MM.1S (cell line): ENCODE data around the gene IGFBP4.

Experiments
- DNase-seq: peaks from one replicate; pipeline ENCODE4 v3.0.0-alpha.2; 2015
- H2AFZ ChIP-seq: fragments of 300-600 bp; sonication (generic); 2 replicates; pipeline ENCODE4 v1.6.0; 2016; ENCODE audit warnings: antibody characterized with exemption, low read length
- H3F3A ChIP-seq: fragments of 300-600 bp; sonication (generic); 2 replicates; pipeline ENCODE4 v1.6.1; 2016; ENCODE audit warnings: mild to moderate bottlenecking, antibody characterized with exemption, low read length, moderate library complexity, mixed read lengths; ENCODE audit not compliant: insufficient read depth
- H3K27ac ChIP-seq: fragments of 300-600 bp; sonication (generic); 2 replicates; pipeline ENCODE4 v1.5.1; 2016; ENCODE audit warnings: mild to moderate bottlenecking, low read length
- H3K27me3 ChIP-seq: fragments of 300-600 bp; sonication (generic); replicated peaks from 2 replicates; pipeline ENCODE4 v1.6.0; 2016; ENCODE audit warnings: low read length; ENCODE audit not compliant: insufficient read depth
- H3K36me3 ChIP-seq: fragments of 300-600 bp; sonication (generic); replicated peaks from 2 replicates; pipeline ENCODE4 v1.6.1; 2016; ENCODE audit warnings: mild to moderate bottlenecking, low read length, mixed read lengths; ENCODE audit not compliant: insufficient read depth
- H3K4me1 ChIP-seq: fragments of 300-600 bp; sonication (generic); 2 replicates; pipeline ENCODE4 v1.6.1; 2016; ENCODE audit warnings: low read length, mixed read lengths
- H3K4me2 ChIP-seq: fragments of 300-600 bp; sonication (generic); 2 replicates; pipeline ENCODE4 v1.6.0; 2016; ENCODE audit warnings: low read depth, low read length
- H3K4me3 ChIP-seq: fragments of 300-600 bp; sonication (generic); 2 replicates; pipeline ENCODE4 v1.5.1; 2016; ENCODE audit warnings: low read length, mixed read lengths
- H3K79me2 ChIP-seq: fragments of 300-600 bp; sonication (generic); 2 replicates; pipeline ENCODE4 v1.6.1; 2016; ENCODE audit warnings: mixed run types, low read length, mixed read lengths
- H3K9ac ChIP-seq: fragments of 300-600 bp; sonication (generic); 2 replicates; pipeline ENCODE4 v1.6.1; 2016; ENCODE audit warnings: low read length, mixed read lengths
- H3K9me2 ChIP-seq: fragments of 300-600 bp; sonication (generic); replicated peaks from 2 replicates; pipeline ENCODE4 v1.6.1; 2016; ENCODE audit warnings: mild to moderate bottlenecking, low read length, mixed read lengths; ENCODE audit not compliant: insufficient read depth
- H3K9me3 ChIP-seq: fragments of 300-600 bp; sonication (generic); replicated peaks from 2 replicates; pipeline ENCODE4 v1.6.1; 2016; ENCODE audit warnings: mild to moderate bottlenecking, low read length, mixed read lengths; ENCODE audit not compliant: insufficient read depth
- H4K20me1 ChIP-seq: fragments of 300-600 bp; sonication (generic); 2 replicates; pipeline ENCODE4 v1.6.1; 2016; ENCODE audit warnings: mild to moderate bottlenecking, low read length, moderate library complexity, mixed read lengths; ENCODE audit not compliant: insufficient read depth
- EZH2 ChIP-seq: fragments of 300-600 bp; sonication (generic); optimal IDR thresholded peaks from 2 replicates; pipeline ENCODE3; 2017; ENCODE audit warnings: low read depth, mild to moderate bottlenecking, antibody characterized with exemption, low read length, mixed read lengths
- EZH2phosphoT487 ChIP-seq: fragments of 300-600 bp; sonication (generic); IDR thresholded peaks from 2 replicates; pipeline ENCODE4 v1.6.1; 2018; ENCODE audit warnings: antibody characterized with exemption, low read length
- TF ChIP-seq, protein P1 (sequence below): fragments of 300-600 bp; sonication (generic); IDR thresholded peaks from 2 replicates; pipeline ENCODE4 v1.5.1; 2016; ENCODE audit warnings: antibody characterized with exemption, low read length, mixed read lengths

Gene IGFBP4

DNA sequence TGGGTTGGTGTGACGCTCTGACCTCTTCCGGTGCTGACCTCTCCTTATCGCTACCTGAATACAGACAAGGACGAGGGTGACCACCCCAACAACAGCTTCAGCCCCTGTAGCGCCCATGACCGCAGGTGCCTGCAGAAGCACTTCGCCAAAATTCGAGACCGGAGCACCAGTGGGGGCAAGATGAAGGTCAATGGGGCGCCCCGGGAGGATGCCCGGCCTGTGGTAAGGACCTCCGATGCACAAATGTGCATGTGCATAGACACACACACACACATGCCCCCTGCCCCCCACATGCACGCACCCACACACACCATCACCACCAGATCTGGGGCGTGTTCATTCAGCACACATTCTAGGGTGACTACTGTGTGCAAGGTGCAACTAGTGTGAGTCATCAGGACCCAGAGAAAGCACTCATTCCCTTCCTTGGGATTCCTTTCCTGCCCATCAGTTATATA is 9.7 kb downstream of the IGFBP4 start:
- no peak overlapping the region for H3K9ac ChIP-seq
- H2AFZ ChIP-seq: no peak overlapping the region
- H3K4me3 ChIP-seq: no peak overlapping the region
- no peak for DNase-seq
- H4K20me1 ChIP-seq: no peaks in the 10 kb centered on the region; the same call in 1 of the 2 replicates
- no peaks in the 10 kb centered on the region for H3F3A ChIP-seq
- no peak overlapping the region for H3K27ac ChIP-seq
- no peak for TF ChIP-seq EZH2phosphoT487
- TF ChIP-seq, protein P1, sequence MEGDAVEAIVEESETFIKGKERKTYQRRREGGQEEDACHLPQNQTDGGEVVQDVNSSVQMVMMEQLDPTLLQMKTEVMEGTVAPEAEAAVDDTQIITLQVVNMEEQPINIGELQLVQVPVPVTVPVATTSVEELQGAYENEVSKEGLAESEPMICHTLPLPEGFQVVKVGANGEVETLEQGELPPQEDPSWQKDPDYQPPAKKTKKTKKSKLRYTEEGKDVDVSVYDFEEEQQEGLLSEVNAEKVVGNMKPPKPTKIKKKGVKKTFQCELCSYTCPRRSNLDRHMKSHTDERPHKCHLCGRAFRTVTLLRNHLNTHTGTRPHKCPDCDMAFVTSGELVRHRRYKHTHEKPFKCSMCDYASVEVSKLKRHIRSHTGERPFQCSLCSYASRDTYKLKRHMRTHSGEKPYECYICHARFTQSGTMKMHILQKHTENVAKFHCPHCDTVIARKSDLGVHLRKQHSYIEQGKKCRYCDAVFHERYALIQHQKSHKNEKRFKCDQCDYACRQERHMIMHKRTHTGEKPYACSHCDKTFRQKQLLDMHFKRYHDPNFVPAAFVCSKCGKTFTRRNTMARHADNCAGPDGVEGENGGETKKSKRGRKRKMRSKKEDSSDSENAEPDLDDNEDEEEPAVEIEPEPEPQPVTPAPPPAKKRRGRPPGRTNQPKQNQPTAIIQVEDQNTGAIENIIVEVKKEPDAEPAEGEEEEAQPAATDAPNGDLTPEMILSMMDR: no peak
- TF ChIP-seq EZH2: no peak
- no peaks in the 10 kb centered on the region for H3K9me3 ChIP-seq
- H3K4me2 ChIP-seq: no peak overlapping the region
- no peaks in the 10 kb centered on the region for H3K79me2 ChIP-seq
- peaks cover 92% of the 10 kb centered on the region for H3K27me3 ChIP-seq
- H3K4me1 ChIP-seq: no peaks in the 10 kb centered on the region
- H3K9me2 ChIP-seq: no peaks in the 10 kb centered on the region
- H3K36me3 ChIP-seq: no peaks in the 10 kb centered on the region

DNA sequence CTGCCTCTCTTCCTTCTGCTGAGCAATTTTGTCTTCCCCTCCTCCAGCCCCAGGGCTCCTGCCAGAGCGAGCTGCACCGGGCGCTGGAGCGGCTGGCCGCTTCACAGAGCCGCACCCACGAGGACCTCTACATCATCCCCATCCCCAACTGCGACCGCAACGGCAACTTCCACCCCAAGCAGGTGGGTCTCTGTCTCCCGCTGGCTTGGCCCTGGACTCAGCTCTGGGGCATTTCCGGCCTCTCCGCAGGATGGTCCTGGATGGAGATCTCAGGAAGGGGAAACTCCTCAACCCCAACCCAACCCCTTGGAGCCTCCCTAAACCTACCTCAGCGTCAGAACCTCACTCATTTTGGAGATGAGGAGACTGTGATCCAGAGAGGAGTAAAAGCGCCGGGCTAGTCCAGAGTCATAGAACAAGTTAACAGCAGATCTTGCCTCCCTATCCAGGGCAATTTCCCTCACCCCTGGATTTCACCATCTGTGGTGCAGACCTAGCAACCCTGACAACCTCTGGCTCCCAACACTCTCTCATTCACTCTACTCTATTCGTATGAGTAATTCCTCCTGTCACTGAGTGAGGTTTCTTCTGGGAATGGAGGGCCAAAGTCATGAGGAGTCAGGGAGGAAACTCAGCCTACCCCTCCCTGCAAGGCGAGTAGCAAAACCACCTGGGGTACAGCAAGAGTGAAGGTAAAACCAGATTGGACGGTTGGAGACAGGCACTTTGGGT is 10.8 kb downstream of the IGFBP4 start:
- no peaks in the 10 kb centered on the region for H3K4me1 ChIP-seq
- no peak overlapping the region for H3K9ac ChIP-seq
- DNase-seq: no peak
- no peaks in the 10 kb centered on the region for H3F3A ChIP-seq
- H4K20me1 ChIP-seq: no peaks in the 10 kb centered on the region
- TF ChIP-seq EZH2: no peak
- peaks cover 87% of the 10 kb centered on the region for H3K27me3 ChIP-seq
- H3K9me3 ChIP-seq: no peaks in the 10 kb centered on the region
- no peak overlapping the region for H3K4me3 ChIP-seq
- H3K27ac ChIP-seq: no peak overlapping the region
- H3K9me2 ChIP-seq: no peaks in the 10 kb centered on the region
- no peak overlapping the region for H2AFZ ChIP-seq
- H3K36me3 ChIP-seq: no peaks in the 10 kb centered on the region
- no peak overlapping the region for H3K4me2 ChIP-seq
- no peaks in the 10 kb centered on the region for H3K79me2 ChIP-seq

GRCh38 chr17:40454613-40454995 is 11.4 kb downstream of the IGFBP4 start:
- H3K36me3 ChIP-seq: no peaks in the 10 kb centered on the region
- no peak overlapping the region for H3K27ac ChIP-seq
- no peak overlapping the region for H3K4me2 ChIP-seq
- no peak overlapping the region for H3K4me3 ChIP-seq
- TF ChIP-seq, protein P1: no peak
- TF ChIP-seq EZH2phosphoT487 (no peak), EZH2 (no peak)
- H3K27me3 ChIP-seq: peaks cover 87% of the 10 kb centered on the region
- H3K9me3 ChIP-seq: no peaks in the 10 kb centered on the region
- H4K20me1 ChIP-seq: no peaks in the 10 kb centered on the region
- DNase-seq: no peak
- H3K9ac ChIP-seq: no peak overlapping the region
- H3K79me2 ChIP-seq: no peaks in the 10 kb centered on the region
- no peak overlapping the region for H2AFZ ChIP-seq
- H3K9me2 ChIP-seq: no peaks in the 10 kb centered on the region
- H3K4me1 ChIP-seq: no peaks in the 10 kb centered on the region
- H3F3A ChIP-seq: no peaks in the 10 kb centered on the region

DNA sequence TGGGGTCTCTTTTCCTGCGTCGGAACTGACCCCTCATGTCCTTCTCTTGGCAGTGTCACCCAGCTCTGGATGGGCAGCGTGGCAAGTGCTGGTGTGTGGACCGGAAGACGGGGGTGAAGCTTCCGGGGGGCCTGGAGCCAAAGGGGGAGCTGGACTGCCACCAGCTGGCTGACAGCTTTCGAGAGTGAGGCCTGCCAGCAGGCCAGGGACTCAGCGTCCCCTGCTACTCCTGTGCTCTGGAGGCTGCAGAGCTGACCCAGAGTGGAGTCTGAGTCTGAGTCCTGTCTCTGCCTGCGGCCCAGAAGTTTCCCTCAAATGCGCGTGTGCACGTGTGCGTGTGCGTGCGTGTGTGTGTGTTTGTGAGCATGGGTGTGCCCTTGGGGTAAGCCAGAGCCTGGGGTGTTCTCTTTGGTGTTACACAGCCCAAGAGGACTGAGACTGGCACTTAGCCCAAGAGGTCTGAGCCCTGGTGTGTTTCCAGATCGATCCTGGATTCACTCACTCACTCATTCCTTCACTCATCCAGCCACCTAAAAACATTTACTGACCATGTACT is 13.2 kb downstream of the IGFBP4 start:
- Histone ChIP-seq H3K79me2 (no peaks in the 10 kb centered on the region), H4K20me1 (no peaks in the 10 kb centered on the region), H3K9me3 (no peaks in the 10 kb centered on the region), H3K4me2 (no peak overlapping the region), H2AFZ (no peak overlapping the region), H3K9me2 (no peaks in the 10 kb centered on the region), H3K27ac (no peak overlapping the region), H3K36me3 (no peaks in the 10 kb centered on the region), H3F3A (no peaks in the 10 kb centered on the region), H3K27me3 (peaks cover 83% of the 10 kb centered on the region), H3K9ac (no peak overlapping the region), H3K4me3 (no peak overlapping the region), H3K4me1 (no peaks in the 10 kb centered on the region)
- TF ChIP-seq EZH2phosphoT487 (no peak), EZH2 (no peak)
- TF ChIP-seq, protein P1: no peak
- no peak for DNase-seq
